GM12865 (cell line): ENCODE data around the gene ABCF2.

ENCODE experiments used
- DNase-seq: peaks from one replicate; pipeline ENCODE4 v3.0.0; 2010; ENCODE audit warnings: low read depth
- H3K4me3 ChIP-seq: 2 replicates; pipeline ENCODE4 v1.5.1; 2011; ENCODE audit warnings: mild to moderate bottlenecking, low read depth, low read length, control low read depth
- TF ChIP-seq, protein P1 (sequence below): IDR thresholded peaks from 2 replicates; pipeline ENCODE4 v1.5.1; 2011; ENCODE audit warnings: low read length, control low read depth, low read depth, inconsistent platforms; ENCODE audit not compliant: insufficient read depth; ENCODE audit errors: missing control alignments

Gene ABCF2

DNA sequence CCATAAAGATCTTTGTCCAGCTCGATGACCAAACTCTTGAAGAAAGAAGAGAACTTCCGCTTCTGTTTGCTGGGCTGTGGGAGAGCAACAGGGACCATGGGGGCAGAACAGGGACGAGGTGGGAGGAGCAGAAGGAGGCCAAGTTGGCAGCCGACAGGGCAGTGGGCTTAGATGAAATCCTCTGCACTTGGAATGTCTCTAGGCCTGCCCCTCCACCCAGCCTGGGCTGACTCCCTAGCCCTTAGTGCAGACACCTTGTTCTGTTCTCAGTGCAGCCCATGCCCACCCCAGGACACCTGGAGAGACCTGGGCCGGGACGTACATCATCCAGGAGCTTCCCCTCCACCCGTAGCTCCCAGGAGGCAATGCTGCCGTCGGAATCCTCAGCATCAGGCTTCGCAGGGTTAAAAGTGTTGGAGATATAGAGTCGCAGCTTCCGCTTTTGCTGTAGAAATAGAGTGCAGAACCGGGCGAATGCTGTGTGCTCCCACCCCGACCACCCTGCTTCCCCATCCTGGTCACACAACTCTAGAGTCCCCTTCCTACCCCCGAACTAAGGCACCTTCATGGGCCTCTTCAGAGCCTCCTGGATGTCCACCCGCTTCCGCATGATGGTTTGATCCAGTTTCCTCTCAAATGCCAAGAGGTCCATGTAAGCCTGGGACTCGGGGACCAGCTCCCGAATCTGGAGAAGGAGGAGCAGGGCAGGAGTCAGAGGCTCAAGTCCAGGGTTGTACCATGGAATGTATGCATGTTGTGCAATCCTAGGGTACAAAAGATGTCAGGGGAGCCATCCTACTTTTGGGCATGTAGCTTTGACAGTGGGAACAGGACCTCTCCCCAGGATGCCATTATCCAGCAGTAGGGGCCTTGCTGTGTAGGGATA, 15.4 kb upstream of the ABCF2 start:
- TF ChIP-seq, protein P1, sequence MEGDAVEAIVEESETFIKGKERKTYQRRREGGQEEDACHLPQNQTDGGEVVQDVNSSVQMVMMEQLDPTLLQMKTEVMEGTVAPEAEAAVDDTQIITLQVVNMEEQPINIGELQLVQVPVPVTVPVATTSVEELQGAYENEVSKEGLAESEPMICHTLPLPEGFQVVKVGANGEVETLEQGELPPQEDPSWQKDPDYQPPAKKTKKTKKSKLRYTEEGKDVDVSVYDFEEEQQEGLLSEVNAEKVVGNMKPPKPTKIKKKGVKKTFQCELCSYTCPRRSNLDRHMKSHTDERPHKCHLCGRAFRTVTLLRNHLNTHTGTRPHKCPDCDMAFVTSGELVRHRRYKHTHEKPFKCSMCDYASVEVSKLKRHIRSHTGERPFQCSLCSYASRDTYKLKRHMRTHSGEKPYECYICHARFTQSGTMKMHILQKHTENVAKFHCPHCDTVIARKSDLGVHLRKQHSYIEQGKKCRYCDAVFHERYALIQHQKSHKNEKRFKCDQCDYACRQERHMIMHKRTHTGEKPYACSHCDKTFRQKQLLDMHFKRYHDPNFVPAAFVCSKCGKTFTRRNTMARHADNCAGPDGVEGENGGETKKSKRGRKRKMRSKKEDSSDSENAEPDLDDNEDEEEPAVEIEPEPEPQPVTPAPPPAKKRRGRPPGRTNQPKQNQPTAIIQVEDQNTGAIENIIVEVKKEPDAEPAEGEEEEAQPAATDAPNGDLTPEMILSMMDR = no peak
- no peak for DNase-seq

DNA sequence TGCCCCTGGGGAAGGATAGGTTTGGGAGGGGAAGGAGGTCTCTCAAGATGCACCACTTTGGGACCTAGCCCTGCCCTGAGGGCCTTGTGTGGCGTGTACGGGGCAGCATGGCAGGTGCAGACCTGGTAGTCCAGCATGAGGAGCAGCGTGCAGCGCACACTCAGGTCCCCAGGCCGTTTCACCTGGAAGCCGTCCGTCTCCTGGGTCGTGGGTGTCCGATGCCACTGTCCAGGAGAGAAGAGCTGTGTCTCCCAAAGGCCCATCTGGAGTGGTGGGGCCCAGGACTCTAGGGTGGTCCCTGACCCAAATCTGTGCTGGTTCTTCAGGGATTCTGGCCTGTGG, 14.7 kb upstream of the ABCF2 start:
- TF ChIP-seq, protein P1 = no peak
- DNase-seq = no peak
- H3K4me3 ChIP-seq = no peak overlapping the region

More for the DNA sequence above, 15.4 kb upstream of the ABCF2 start:
- H3K4me3 ChIP-seq = no peak overlapping the region

DNA sequence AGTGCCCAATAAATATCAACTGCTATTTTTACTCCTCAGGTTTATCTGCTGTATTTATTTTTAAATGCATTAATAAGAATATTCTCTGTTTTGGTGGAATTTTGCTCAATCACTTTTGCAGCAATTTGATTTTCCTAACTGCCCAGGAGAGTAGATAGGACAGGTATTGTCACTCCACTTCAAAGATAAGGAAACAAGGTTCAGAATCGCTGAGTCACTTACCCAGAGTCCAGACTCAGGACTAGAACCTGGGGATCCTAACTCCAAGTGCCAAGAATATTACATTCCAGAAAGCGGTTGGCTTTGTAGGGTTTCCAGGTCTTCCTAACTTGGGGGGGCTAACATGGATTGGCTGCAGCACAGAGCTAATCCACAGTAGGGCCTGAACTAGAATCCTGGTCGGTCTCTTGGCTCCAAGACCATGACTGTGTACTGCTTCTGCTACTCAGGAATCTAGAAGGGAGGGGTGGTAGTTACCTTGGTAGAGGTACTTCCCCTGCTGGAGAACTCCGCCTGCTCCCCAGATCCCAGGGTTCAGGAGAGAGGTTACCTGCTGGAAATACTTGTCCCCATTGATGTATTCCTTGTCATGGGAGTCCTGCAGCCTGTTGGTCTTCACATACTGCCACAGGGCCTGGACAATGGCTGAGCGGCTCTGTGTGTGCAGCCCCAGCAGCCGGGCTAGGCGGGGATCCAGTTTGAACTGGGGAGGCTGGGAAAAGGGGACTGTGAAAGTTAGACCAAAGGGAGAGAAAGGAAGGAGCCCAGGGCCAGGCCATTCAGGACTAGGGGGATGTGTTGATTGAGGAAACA, 14.1 kb upstream of the ABCF2 start:
- DNase-seq = no peak
- TF ChIP-seq, protein P1 = no peak

DNA sequence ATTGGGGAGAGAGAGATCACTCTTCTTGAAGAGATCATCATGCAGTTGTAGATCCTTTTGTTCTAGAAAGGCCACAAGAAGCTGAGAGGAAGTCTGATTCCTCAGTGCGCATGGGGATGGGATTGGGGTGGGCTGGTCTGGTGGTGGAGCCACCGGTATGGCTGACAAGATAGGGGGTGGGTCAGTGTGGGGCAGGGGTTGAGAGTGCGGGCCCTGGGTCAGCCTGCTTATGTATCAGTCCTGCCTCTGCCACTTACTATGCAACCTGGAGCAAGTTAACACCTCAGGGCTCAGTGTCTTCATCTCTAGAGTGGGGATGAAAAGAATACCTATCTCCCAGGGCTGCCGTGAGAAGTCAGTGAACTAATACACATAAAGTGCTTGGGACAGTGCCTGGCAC, 13.5 kb upstream of the ABCF2 start:
- DNase-seq = no peak
- no peak overlapping the region for H3K4me3 ChIP-seq
- TF ChIP-seq, protein P1 = no peak

More for the DNA sequence above, 14.1 kb upstream of the ABCF2 start:
- H3K4me3 ChIP-seq = no peak overlapping the region

DNA sequence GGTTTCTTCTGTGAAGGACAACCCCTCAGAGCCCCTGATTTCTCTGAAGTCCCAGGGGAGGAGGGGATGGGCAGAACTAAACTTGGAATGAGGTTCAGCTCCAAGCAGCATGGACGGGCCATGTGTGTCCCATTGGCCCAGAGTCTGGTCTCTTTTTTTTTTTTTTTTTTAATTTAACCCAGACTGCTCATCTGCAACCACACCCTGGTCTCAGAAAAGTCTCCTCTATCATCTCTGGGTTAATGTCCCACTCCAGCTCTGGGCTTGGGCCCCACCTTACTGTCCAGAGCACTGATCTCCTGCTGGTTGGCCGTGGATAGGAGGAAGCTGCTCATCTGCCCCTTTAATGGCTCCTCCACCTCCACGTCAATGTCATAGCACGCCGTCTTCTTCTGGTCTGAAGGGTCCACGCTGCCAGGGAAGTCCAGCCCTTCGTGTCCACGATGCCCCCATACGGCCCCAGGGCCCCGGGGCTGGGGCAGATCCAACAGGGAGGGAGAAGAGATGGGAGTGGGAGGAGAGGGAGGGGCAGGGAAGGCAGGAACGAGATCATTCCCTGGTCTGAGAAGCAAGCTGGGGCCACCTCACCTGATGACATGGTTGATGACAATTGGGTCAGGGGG, 12.9 kb upstream of the ABCF2 start:
- TF ChIP-seq, protein P1 = no peak
- H3K4me3 ChIP-seq = no peak overlapping the region
- DNase-seq = no peak

DNA sequence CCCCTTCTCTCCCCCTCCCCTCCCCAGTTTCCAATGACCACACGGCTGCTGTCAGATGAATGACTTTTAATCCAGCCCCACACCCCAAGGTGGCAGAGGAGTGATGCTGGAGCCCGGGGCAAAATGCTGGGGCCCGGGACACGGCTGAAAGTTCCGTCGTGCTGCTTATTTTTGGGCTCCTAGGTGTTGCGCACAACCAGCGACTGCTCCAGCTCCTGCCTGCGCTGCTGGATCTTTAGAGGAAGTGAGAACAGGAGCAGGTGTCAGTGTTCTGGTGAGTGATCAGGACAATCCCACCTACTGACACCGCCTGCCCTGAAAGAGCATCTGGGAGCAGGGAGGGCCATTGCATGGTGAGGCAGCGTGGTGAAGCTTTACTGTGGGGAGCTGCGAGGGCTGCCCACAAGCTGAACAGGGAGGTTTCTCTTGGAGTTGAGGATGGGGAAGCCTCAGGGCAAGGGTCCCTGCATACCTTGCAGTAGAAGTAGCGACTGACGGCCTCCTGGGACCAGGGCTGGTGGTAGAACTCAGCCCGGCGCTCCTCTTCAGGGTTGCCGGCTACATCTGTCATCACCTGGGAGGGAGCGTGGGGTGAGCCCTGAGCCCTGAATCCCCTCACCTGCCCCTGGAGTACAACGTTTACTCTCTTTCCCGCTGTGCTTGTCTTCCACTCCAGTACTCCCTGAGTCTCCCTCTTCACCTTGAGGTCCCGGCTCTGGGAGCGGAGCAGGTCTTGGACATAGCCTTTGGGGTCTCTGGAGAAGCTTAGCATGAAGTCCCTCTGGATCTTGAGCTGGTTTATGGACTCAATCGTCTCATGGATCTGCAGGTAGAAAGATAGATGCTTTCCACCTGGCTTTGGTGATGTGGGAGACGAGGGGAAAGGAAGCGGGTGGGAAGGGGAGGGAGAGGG, 12.2 kb upstream of the ABCF2 start:
- TF ChIP-seq, protein P1 = no peak
- H3K4me3 ChIP-seq = no peak overlapping the region
- no peak for DNase-seq
